Measurements from ENCODE around the gene KLHL42.

KLHL42 gene

GRCh38 chr12:27802936-27803335, 22.9 kb downstream of the KLHL42 start:
- Histone ChIP-seq H3K9me3 (ENCODE audit: control insufficient read depth in 1 of 2, low read length in 2 of 2) (no peaks in the 10 kb centered on the region), H3K4me1 (ENCODE audit: control insufficient read depth in 1 of 2, insufficient read depth in 2 of 2, low read length in 2 of 2) (no peaks in the 10 kb centered on the region), H3K4me3 (ENCODE audit: low read depth in 1 of 2, low read length in 2 of 2) (no peak overlapping the region)

DNA sequence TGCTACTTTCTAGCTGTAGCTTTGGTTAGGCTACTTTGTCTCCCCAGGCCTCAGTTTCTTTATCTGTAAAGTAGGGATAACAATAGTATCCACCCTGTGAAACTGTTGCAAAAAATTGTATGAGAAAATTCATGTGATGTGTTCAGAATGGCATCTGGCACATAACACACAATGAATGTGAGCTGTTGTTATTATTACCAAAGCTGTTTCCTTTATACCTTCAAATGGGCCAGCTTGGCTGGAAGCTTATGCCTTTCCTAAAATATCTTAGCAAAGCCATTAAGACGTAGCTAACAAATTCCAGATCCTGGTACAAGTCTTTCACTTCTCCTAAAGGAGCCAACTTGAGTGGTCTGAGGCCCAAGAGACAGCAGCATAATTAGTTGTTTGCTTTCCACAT, 25.2 kb downstream of the KLHL42 start:
- H3K9me3 ChIP-seq (ENCODE audit: control insufficient read depth in 1 of 2, low read length in 2 of 2), result no peaks in the 10 kb centered on the region
- H3K4me3 ChIP-seq (ENCODE audit: low read depth in 1 of 2, low read length in 2 of 2), result no peak overlapping the region
- H3K27ac ChIP-seq (ENCODE audit: low read length), result no peak overlapping the region
- H3K36me3 ChIP-seq (ENCODE audit: control insufficient read depth in 1 of 2, insufficient read depth in 2 of 2, low read length in 2 of 2), result peaks cover 0 to 5% of the 10 kb centered on the region in 2 donors
- H3K4me1 ChIP-seq (ENCODE audit: control insufficient read depth in 1 of 2, insufficient read depth in 2 of 2, low read length in 2 of 2), result no peaks in the 10 kb centered on the region
- no peaks in the 10 kb centered on the region for H3K27me3 ChIP-seq (ENCODE audit: low read depth, low read length)

More at GRCh38 chr12:27802936-27803335, 22.9 kb downstream of the KLHL42 start:
- Histone ChIP-seq H3K27ac (ENCODE audit: low read length) (no peak overlapping the region), H3K36me3 (ENCODE audit: control insufficient read depth in 1 of 2, insufficient read depth in 2 of 2, low read length in 2 of 2) (peaks cover 7 to 21% of the 10 kb centered on the region in 2 donors), H3K27me3 (ENCODE audit: low read depth, low read length) (no peaks in the 10 kb centered on the region)

DNA sequence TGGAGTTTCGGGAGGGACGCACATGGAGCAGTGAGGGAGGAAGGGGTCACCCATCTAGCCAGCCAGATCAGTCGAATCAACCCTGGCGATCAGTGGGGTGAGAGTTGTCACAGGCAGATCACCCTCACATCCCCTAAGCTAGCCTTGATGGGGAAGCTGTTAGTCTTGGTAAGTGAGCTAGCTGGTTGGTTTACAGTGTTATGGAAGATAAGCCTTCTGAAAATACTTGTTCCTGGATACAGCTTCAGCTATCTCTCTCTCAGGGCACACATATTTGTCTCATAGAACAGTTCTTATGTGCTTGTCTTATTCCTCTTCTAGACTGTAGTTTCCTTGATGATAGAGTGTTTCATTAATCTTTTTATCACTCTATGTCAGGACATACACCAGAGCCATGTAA, 26.2 kb downstream of the KLHL42 start:
- no peak overlapping the region for H3K4me3 ChIP-seq (ENCODE audit: low read depth in 1 of 2, low read length in 2 of 2)
- no peak overlapping the region for H3K27ac ChIP-seq (ENCODE audit: low read length)
- H3K4me1 ChIP-seq (ENCODE audit: control insufficient read depth in 1 of 2, insufficient read depth in 2 of 2, low read length in 2 of 2), result no peaks in the 10 kb centered on the region
- H3K36me3 ChIP-seq (ENCODE audit: control insufficient read depth in 1 of 2, insufficient read depth in 2 of 2, low read length in 2 of 2), result peaks cover 0 to 3% of the 10 kb centered on the region in 2 donors
- no peaks in the 10 kb centered on the region for H3K27me3 ChIP-seq (ENCODE audit: low read depth, low read length)
- H3K9me3 ChIP-seq (ENCODE audit: control insufficient read depth in 1 of 2, low read length in 2 of 2), result no peaks in the 10 kb centered on the region

DNA sequence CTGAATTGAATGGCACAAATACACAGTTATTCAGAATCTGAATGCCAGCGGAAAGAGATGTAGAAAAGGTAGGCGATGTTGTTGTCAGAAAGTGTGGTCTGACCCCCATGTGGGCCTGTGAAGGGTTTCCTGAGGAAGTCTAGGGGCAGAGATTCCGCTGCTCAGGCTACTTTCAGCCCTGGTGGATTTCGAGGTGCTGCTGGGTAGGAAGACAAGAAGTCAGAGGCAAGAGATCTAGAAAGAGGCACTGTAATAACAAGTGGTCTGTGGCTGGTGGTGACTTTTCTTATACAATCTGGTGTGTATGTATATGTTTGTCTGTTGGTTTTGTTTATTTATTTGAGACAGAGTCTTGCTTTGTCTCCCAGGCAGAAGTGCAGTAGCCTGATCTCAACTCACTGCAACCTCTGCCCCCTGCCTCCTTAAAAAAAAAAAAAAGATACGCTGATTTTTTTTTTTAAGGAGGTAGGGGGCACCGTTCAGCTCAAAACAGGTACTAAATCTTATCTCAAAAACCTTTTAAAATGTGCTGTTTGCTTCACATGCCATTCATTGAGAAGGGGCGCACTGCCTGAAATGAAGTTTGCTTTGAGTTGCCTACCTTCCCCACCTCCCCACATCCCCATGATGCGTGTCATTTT, 27.1 kb downstream of the KLHL42 start:
- H3K9me3 ChIP-seq (ENCODE audit: control insufficient read depth in 1 of 2, low read length in 2 of 2), result no peaks in the 10 kb centered on the region
- no peak overlapping the region for H3K27ac ChIP-seq (ENCODE audit: low read length)
- no peaks in the 10 kb centered on the region for H3K36me3 ChIP-seq (ENCODE audit: control insufficient read depth in 1 of 2, insufficient read depth in 2 of 2, low read length in 2 of 2)
- H3K4me1 ChIP-seq (ENCODE audit: control insufficient read depth in 1 of 2, insufficient read depth in 2 of 2, low read length in 2 of 2), result no peaks in the 10 kb centered on the region
- no peak overlapping the region for H3K4me3 ChIP-seq (ENCODE audit: low read depth in 1 of 2, low read length in 2 of 2)
- H3K27me3 ChIP-seq (ENCODE audit: low read depth, low read length), result no peaks in the 10 kb centered on the region

DNA sequence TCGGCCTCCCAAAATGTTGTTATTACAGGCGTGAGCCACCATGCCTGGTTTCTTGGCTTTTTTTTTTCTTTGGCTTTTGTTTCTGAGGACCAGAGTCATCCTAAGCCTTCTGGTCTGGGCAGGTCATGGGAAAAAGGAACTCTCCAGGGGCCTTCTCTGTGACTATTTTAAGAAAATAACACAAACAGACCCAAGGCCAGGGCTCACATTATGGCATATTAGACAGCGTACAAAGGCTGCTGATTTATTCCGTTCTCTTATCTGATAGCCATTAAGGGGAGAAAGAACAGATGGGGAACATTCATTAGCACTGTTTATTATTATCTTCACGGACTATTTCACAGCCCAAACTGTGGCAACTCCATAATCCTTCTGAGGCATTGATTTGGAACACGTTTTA, 28.8 kb downstream of the KLHL42 start:
- Histone ChIP-seq H3K27ac (ENCODE audit: low read length) (no peak overlapping the region), H3K27me3 (ENCODE audit: low read depth, low read length) (no peaks in the 10 kb centered on the region), H3K4me1 (ENCODE audit: control insufficient read depth in 1 of 2, insufficient read depth in 2 of 2, low read length in 2 of 2) (no peaks in the 10 kb centered on the region), H3K4me3 (ENCODE audit: low read depth in 1 of 2, low read length in 2 of 2) (no peak overlapping the region), H3K9me3 (ENCODE audit: control insufficient read depth in 1 of 2, low read length in 2 of 2) (no peaks in the 10 kb centered on the region), H3K36me3 (ENCODE audit: control insufficient read depth in 1 of 2, insufficient read depth in 2 of 2, low read length in 2 of 2) (no peaks in the 10 kb centered on the region)

DNA sequence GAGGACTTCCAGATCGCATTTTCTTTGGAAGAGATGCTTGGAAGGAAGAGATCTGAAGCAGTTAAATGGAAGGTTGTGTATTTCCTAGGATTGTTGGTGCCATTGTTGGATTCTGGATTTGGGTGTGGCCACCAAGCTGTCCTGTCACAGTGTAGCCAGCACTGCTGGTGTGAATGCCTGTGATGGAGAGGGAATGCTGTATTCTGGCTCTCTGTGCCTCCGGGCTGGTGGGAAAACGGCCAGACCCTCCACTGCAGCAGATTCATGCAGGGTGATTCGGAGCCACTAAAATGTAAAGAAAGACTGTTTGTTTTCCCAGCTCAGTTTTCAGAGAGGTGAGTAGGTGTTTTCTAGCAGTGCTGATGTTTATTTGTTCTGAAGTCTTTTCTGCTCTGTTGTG, 30.7 kb downstream of the KLHL42 start:
- Histone ChIP-seq H3K4me3 (ENCODE audit: low read depth in 1 of 2, low read length in 2 of 2) (no peak overlapping the region), H3K27ac (ENCODE audit: low read length) (no peak overlapping the region), H3K9me3 (ENCODE audit: control insufficient read depth in 1 of 2, low read length in 2 of 2) (no peaks in the 10 kb centered on the region), H3K27me3 (ENCODE audit: low read depth, low read length) (no peaks in the 10 kb centered on the region), H3K4me1 (ENCODE audit: control insufficient read depth in 1 of 2, insufficient read depth in 2 of 2, low read length in 2 of 2) (peaks cover 0 to 3% of the 10 kb centered on the region in 2 donors), H3K36me3 (ENCODE audit: control insufficient read depth in 1 of 2, insufficient read depth in 2 of 2, low read length in 2 of 2) (no peaks in the 10 kb centered on the region)

DNA sequence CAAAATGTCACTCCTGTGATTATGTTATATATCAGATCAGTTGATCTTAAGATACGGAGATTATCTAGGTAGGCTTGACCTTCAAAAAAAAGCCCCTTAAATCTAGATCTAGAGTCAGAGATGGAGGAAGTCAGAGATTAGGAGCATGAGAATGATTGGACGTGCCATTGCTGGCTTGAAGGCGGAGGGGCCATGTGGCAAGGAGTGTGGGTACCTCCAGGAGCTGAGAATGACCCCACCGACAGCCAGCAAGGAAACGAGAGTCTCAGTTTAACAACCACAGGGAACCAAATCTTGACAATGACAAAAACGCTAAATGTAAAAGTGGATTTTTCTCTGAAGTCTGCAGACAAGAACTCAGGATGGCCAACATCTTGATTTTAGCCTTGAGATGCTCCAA, 32.5 kb downstream of the KLHL42 start:
- Histone ChIP-seq H3K36me3 (ENCODE audit: control insufficient read depth in 1 of 2, insufficient read depth in 2 of 2, low read length in 2 of 2) (no peaks in the 10 kb centered on the region), H3K4me3 (ENCODE audit: low read depth in 1 of 2, low read length in 2 of 2) (no peak overlapping the region), H3K4me1 (ENCODE audit: control insufficient read depth in 1 of 2, insufficient read depth in 2 of 2, low read length in 2 of 2) (peaks cover 0 to 4% of the 10 kb centered on the region in 2 donors), H3K27ac (ENCODE audit: low read length) (no peak overlapping the region), H3K9me3 (ENCODE audit: control insufficient read depth in 1 of 2, low read length in 2 of 2) (no peaks in the 10 kb centered on the region), H3K27me3 (ENCODE audit: low read depth, low read length) (no peaks in the 10 kb centered on the region)

DNA sequence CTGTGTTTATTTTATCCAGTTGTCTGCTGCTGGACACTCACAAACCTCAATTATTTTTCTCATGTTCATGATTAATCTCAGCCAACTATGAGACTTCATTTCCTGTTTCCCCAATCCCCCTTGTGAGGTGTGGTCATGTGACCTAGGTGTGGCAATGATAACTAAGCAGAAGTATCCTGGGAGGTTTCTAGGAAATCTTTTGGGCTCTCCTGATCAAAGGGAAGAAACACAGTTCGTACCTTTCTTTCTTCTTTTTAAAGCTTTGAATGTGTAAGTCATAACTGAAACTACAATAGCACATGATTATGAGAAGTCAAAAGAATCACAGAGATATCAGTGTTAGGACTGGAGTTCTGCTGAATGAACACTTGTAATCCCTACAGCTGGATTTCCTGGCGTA, 34.4 kb downstream of the KLHL42 start:
- H3K27ac ChIP-seq (ENCODE audit: low read length), result no peak overlapping the region
- H3K36me3 ChIP-seq (ENCODE audit: control insufficient read depth in 1 of 2, insufficient read depth in 2 of 2, low read length in 2 of 2), result no peaks in the 10 kb centered on the region
- H3K4me1 ChIP-seq (ENCODE audit: control insufficient read depth in 1 of 2, insufficient read depth in 2 of 2, low read length in 2 of 2), result peaks cover 0 to 4% of the 10 kb centered on the region in 2 donors
- H3K27me3 ChIP-seq (ENCODE audit: low read depth, low read length), result no peaks in the 10 kb centered on the region
- no peak overlapping the region for H3K4me3 ChIP-seq (ENCODE audit: low read depth in 1 of 2, low read length in 2 of 2)
- H3K9me3 ChIP-seq (ENCODE audit: control insufficient read depth in 1 of 2, low read length in 2 of 2), result no peaks in the 10 kb centered on the region

DNA sequence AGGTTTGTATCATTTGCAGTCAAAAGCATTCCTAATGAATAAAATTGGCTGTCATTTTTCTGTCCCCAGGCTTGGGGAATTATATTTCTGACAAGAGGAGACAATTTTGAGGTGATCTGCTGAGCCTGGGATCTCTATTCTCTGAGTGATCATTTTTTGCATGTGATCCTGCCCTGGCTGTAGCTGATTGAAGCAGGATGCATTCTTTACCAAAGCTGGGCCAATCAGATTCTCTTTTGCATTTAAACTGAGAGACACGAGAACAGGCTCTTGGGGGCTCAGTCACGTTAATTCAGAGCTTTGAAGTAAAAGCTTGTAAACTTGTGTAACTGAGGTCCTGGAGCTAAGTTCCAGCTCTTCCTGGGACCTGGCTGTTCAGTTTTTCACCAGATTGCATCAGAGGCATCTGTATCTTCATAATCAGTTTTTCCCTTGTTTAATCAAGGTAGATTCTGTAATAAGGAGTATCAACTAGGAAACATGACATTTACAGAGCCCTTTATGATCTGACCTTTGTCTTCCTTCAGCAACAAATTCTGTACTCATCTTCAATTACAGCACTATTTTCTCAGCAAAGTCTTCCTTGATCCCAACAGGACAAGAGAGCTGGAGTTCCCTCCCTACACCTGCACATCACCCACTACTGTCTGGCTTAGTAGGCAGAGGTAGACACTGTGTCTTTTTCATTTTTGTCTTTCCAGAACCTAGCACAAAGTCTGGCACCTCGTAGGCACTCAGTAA, 35.0 kb downstream of the KLHL42 start:
- no peaks in the 10 kb centered on the region for H3K27me3 ChIP-seq (ENCODE audit: low read depth, low read length)
- no peaks in the 10 kb centered on the region for H3K36me3 ChIP-seq (ENCODE audit: control insufficient read depth in 1 of 2, insufficient read depth in 2 of 2, low read length in 2 of 2)
- H3K4me1 ChIP-seq (ENCODE audit: control insufficient read depth in 1 of 2, insufficient read depth in 2 of 2, low read length in 2 of 2), result peaks cover 0 to 4% of the 10 kb centered on the region in 2 donors
- no peaks in the 10 kb centered on the region for H3K9me3 ChIP-seq (ENCODE audit: control insufficient read depth in 1 of 2, low read length in 2 of 2)
- no peak overlapping the region for H3K27ac ChIP-seq (ENCODE audit: low read length)
- H3K4me3 ChIP-seq (ENCODE audit: low read depth in 1 of 2, low read length in 2 of 2), result no peak overlapping the region

- Histone ChIP-seq H3K36me3 (ENCODE audit: control insufficient read depth in 1 of 2, insufficient read depth in 2 of 2, low read length in 2 of 2) (no peaks in the 10 kb centered on the region), H3K27ac (ENCODE audit: low read length) (no peak overlapping the region), H3K9me3 (ENCODE audit: control insufficient read depth in 1 of 2, low read length in 2 of 2) (no peaks in the 10 kb centered on the region), H3K4me1 (ENCODE audit: control insufficient read depth in 1 of 2, insufficient read depth in 2 of 2, low read length in 2 of 2) (peaks cover 0 to 4% of the 10 kb centered on the region in 2 donors), H3K4me3 (ENCODE audit: low read depth in 1 of 2, low read length in 2 of 2) (no peak overlapping the region), H3K27me3 (ENCODE audit: low read depth, low read length) (no peaks in the 10 kb centered on the region)
These were observed 37.7 kb downstream of the KLHL42 start for GRCh38 chr12:27817766-27818165.

- H3K4me1 ChIP-seq (ENCODE audit: control insufficient read depth in 1 of 2, insufficient read depth in 2 of 2, low read length in 2 of 2), result peaks cover 0 to 4% of the 10 kb centered on the region in 2 donors
- no peaks in the 10 kb centered on the region for H3K27me3 ChIP-seq (ENCODE audit: low read depth, low read length)
- H3K4me3 ChIP-seq (ENCODE audit: low read depth in 1 of 2, low read length in 2 of 2), result no peak overlapping the region
- no peak overlapping the region for H3K27ac ChIP-seq (ENCODE audit: low read length)
- no peaks in the 10 kb centered on the region for H3K36me3 ChIP-seq (ENCODE audit: control insufficient read depth in 1 of 2, insufficient read depth in 2 of 2, low read length in 2 of 2)
- H3K9me3 ChIP-seq (ENCODE audit: control insufficient read depth in 1 of 2, low read length in 2 of 2), result no peaks in the 10 kb centered on the region
These were observed 38.4 kb downstream of the KLHL42 start for GRCh38 chr12:27818401-27818918.
